SH-SY5Y (cell line): ENCODE measurements around the gene PLA2G4E.

ENCODE experiments used
- GATA2 ChIP-seq: IDR thresholded peaks from 2 replicates; pipeline ENCODE4 v1.6.1; 2011; ENCODE audit warnings: mild to moderate bottlenecking, low read depth, low read length
- GATA3 ChIP-seq: IDR thresholded peaks from 2 replicates; pipeline ENCODE4 v1.6.1; 2011; ENCODE audit warnings: low read depth, mild to moderate bottlenecking, low read length, moderate library complexity

PLA2G4E gene

DNA sequence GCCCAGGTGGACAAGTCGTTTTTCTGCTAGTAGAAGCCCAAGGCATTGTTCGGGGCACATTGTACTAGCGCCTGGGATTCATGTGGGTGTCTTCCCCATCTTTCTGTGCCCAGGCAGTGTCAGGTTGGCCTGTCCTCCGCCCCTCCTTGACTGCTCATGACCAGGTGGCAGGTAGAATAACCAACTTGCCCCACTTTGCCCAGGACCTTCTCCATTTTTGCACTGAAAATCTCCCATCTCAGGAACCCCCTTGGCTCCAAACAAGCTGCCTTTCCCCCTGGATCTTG is 39.6 kb upstream of the PLA2G4E start:
- TF ChIP-seq GATA3 (no peak), GATA2 (no peak)

DNA sequence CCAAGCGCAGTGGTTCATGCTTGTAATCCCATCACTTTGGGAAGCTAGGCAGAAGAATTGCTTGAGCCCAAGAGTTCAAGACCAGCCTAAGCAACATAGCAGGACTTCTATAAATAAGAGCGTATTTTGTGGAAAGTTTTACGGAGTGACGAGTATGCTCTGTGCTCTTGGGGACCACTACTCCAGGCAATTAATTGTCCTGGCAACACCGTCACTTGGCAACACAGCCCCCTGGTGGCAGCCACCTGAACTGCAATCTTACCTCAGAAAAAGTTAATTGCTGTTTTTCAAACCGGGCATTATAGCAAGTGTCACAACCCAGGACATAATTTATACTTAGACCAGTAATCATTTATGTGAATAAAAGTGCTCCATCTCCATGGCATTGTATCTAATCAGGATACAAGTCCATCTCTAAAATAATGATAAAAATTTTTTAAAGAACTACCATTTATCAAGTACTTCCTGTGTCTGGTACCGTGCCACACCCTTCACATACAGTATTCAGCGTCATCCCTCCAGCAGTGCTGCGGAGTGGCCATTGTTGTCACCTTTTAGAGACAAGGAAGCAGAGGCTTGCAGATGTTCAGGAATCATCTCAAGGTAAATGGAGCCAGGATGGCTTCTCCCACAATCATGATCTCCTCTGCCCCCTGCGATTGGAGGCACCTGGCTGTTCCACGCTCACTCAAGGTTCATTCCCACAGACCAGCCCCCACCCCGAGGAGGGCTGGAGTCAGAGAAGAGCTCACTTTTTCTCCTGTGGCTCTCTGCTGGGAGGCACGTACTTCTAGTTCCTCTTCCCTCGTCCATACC is 39.0 kb upstream of the PLA2G4E start:
- TF ChIP-seq GATA2 = no peak
- TF ChIP-seq GATA3 = no peak

DNA sequence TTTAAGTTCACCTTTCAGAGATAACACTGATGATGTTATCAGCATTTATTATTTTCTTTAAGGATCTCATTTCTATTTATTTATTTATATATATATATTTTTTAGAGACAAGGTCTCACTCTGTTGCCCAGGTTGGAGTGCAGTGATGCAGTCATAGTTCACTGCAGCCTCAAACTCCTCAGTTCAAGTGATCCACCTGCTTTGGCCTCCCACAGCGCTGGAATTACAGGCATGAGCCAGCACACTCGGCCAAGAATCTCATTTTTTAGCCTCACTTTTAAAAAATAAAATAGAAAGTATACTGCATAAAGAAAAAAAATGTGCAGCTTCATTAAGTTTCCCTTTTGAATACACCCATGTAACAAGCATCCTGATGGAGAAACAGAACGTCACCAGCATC is 37.9 kb upstream of the PLA2G4E start:
- TF ChIP-seq GATA2 = no peak
- TF ChIP-seq GATA3 = no peak

DNA sequence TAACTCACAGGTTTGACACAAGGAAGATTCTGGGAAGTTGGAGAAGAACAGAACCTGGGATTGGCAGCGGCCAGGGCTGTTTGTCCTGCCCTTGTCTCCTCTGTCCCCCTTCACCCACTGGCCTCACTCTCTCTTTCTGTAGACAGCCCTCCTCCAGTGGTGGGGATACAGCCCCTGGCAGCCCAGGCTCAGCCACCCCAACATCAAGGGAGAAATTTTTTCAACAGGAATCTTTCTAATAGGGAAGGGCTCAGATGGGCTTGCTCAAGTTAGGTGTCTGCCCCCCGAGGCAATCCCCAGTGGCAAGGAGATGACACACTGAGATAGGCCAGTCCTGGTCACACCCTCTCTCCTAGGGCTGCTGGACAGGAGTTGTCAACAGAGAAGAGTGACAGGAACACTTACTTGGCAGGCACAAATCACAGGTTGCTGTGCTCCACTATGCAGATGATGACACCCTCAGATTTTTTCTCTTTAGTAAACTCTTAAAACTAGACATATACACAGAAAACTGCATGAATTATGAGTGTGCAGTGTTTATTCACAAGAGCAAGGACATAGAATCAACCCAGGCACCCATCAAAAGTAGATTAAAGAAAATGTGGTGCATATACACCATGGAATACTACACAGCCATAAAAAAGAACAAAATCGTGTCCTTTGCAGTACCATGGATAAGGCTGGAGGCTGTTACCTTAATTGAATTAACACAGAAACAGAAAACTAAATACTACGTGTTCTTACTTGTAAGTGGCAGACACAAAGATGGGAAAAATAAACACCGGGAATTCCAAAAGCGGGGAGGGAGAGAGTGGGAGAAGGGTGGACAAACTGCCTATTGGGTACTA is 37.2 kb upstream of the PLA2G4E start:
- TF ChIP-seq GATA2 = no peak
- no peak for TF ChIP-seq GATA3

DNA sequence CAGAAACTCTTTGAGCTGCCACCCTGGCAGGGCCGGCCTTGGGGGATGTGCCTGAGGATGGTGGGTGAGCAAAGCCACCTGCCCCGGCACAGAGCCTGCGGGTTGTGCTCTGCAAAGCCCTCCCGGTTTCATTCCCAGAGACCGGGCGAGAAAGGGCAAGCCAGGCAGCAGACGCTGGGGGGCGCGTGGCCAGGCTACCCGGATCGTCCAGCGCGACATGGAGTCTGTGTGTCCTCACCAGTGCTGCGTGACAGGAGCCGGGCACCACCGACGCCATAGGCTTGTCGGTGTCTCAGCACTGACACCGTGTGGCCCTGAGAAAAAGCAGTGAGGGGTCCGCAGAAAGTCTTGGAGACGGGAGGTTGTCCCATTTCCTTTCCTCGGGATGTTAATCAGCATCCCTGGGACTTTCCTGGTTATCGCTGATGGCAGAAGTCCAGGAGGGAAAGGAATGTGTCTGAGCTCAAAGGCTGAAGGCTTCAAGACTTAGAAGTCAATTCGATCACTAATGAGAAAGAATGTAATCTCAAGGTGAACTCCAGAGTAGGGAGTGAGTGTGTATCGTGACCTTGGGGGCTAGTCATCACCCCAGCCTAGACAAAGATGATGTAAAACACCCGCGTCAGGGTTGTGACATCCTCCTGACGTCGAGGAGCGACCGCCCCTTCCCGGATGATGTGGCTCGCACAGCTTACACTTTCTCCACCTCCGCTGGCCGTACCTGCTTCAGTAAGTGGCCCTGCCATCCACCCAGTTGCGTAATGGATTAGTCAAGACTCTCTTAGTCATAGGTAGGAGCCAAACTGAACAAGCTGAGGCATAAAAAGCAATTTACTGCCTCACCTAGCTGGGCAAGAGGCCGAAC is 36.3 kb upstream of the PLA2G4E start:
- no peak for TF ChIP-seq GATA3
- no peak for TF ChIP-seq GATA2

DNA sequence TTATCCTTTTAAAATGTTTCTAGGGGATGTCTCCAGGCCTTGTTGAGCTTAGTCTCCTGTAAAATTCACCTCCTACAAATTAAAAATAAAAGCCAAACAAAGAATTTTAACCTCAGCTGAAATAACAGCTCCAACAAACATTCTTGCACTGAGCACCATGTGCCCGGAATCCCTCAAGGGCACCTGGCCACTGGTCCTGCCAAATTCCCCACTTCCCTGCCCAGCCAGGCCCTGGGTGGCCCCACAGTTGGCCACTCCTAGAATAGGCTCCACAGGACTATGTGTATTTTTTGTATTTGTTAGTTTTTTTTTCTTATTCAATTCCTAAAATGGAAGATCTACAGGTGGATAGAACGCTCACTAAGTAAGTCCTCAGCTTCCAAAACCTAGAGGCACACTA is 33.1 kb upstream of the PLA2G4E start:
- no peak for TF ChIP-seq GATA3

DNA sequence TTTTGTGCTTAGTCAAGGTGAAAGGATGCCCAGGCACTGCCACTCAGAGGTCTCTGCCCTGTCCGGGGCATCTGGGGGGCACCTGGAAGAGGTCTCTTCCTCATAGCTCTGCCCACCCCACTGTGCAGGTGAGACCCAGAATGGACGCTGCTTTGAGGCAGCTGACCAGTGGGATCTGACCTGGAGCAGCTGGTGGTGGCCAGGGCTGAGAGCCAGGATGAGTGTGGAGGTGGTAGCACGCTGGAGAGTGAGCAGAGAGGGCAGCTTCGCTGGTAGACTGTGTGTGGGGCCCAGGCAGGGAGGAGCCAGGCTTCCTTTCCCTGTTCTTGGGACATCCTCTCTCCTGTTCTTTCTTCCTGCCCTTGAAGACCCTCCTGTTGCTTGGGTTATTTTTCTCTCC is 32.2 kb upstream of the PLA2G4E start:
- TF ChIP-seq GATA2 (no peak), GATA3 (no peak)

DNA sequence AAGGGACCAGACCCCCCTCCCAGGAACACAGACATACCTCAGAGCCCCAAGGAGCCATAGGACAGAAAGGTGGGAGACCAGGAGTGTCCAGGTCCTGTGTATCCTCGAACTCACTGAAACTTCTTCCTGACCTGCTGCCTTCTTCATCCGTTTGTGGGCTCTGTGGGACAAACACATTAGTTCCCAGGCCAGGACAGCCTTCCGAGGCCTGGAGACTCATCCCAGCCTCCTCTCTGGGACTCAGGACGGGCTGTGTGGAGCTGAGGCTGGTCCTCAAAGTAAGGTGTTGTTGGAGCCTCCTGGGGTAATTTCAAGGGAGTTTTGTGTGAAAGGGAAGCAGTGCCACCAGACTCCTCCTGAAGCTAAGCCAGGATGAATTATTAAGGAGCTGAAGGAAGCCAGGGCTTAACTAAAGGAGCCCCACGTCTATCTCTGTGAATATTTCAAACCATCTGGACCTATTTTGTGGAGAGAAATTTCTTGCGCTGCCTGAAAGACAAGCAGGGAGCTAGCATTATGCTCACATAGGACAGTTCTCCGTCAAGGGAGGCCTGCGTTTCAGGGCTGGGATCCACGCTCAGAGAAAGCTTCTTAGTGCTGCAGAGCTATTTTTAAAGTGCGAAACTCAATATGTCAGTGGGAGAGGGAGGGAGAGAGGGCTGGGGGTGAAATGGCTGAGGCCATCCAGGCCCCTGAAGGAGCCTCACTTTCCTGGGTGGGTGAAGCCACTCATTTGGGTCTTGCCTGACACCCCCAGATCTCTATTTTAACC is 29.8 kb upstream of the PLA2G4E start:
- TF ChIP-seq GATA3 (no peak), GATA2 (no peak)

DNA sequence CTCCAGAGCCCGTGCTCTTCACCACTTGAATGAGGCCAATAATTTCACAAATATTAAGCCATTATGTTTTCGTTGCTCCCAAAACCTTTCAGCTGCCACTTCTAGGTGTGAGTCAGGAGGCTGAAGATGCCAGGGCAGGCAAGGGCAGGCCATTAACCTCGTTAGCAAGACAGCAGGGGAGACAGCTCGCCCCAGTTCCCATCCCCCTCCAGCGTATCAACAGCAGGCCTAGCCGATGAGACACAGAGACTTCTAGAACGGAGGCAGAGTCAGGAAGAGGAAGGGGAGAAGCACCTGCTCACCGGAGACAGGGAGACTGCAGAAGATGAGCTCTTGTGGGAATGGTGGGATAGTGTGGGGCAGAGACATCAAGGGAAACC is 28.0 kb upstream of the PLA2G4E start:
- TF ChIP-seq GATA3 (no peak), GATA2 (no peak)

DNA sequence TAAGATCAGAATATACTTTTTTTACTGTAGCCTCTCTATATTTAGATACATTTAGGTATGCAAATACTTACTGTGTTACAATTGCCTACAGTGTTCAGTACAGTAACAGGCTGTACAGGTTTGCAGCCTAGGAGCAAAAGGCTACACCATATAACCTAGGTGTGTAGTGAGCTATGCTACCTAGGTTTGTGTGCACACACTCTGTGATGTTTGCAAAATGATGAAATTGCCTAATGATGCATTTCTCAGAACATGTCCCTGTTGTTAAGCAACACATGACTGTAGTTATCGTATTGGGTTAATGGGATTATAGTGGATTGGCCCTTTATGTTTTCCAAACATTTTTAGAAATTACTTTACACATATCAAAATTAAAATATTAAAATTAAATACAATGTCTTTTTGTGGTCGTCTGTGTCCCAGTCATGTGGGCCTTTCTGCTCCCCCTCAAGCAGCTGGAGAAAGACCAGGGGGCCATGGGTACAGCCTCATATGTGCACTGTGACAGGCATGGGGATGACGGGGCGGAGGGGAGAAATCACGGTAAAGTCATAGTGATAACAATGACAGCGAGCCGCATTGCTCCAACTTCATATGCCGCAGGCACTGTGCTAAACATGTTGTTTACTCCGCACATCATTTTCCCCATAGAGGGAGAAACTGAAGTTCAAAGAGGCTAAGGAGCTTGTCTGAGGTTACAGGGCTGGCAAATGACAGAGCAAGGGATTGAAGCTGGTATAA is 27.4 kb upstream of the PLA2G4E start:
- TF ChIP-seq GATA2 (no peak), GATA3 (no peak)

DNA sequence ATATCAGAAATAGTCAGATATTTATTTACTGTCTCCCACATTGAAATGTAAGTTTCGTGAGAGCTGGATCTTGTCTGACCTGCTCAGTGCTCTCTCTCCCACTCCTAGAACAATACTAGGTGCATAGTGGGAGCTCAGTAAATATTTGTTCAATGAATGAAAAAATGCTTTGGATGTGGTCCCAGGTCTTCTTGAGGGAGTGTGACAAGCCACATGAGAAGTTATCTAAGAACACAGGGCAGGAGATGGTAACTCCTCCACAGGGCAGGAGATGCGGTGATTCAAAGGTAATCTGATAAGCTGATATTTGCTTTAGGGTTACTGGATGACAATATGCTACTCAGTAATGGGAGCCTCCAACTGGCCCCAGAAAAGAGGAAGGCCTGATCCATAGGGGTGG is 25.8 kb upstream of the PLA2G4E start:
- TF ChIP-seq GATA2 (no peak), GATA3 (no peak)

DNA sequence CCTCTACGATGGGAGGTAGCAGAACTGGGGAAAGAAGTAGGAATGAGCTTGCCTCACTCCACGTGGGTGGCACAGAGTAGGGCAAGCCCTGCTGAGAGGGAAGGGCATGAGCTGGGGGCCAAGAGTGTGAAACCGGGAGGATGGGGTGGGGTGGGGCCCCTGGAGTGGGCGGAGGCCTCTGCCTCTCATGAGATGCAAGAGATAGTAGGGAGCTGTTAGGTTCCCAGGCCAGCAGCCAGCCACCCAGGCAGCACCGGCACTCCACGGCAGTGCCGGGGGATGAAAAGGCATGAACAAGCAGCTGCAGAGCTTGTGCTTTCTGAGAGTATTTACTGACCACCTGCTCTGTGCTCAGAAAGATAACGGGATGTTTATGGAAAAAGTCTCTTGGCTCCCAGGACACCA is 24.4 kb upstream of the PLA2G4E start:
- TF ChIP-seq GATA3 = no peak
- no peak for TF ChIP-seq GATA2

DNA sequence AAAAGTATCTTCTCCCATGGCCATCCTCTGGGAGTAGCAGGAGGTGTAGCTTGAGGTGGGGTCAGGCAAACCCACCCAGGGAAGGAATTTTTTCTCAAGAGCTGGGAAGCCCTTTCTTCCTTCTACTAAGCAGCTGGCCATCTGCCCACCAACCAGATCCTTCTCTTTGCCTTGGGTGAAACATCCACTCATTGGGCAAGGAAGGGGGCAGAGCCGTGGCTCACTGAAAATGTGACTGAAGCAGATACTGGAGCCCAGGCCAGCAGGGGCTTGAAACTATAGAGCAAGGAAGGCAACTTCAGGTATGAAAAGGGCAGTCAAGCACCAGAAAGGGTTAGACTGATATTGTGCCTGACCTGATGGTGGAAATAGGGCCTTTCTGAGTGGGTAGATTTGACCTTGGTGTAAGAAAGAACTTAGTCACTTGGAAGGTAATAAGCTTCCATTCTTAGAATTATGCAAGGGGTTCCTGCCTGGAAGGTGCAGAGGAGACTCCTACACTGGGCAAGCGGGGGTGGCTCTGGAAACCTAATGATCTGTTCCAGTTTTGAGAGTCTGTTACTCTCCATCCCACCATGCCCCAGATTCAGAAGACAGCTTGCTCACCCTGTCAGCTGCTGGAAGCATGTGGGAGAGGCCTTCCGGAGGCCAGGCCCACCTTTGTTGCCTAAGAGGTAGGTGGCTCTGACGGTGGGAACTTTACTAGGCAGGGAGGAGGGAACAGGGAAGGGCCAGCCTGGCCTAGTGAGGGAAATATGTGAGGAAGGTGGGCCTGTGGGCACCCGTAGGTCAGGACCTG is 22.0 kb upstream of the PLA2G4E start:
- TF ChIP-seq GATA2 (no peak), GATA3 (no peak)
